A673 (cell line): ENCODE data around the gene TXLNG. TPM values are rescaled to one million over a fixed set of nuclear protein-coding genes. Genes with fewer than 3 reads are reported as not detected.

ENCODE experiments used
- Bru-seq: library from RNA; stranded (reverse); fragments of 400-500 nt; gene quantifications from one replicate; lab custom pipeline; 2021; lab: Mats Ljungman, UMichigan
- BruChase-seq, 2 experiments: library from RNA; stranded (reverse); fragments of 400-500 nt; gene quantifications; one replicate each; lab custom pipeline; 2021; lab: Mats Ljungman, UMichigan
- BruUV-seq: library from RNA; stranded (reverse); fragments of 400-500 nt; replicated peaks from 2 replicates; lab custom pipeline; 2021; lab: Mats Ljungman, UMichigan
- CTCF ChIA-PET: fragments of 300-600 bp; sonication (Branson Sonifier 250); formaldehyde crosslinking; loops from one replicate; lab custom pipeline; 2022; ENCODE audit warnings: antibody characterized with exemption; lab: Charles Lee
- POLR2A ChIA-PET: fragments of 300-600 bp; sonication (Branson Sonifier 250); formaldehyde crosslinking; loops from one replicate; lab custom pipeline; 2022; ENCODE audit warnings: antibody characterized with exemption; ENCODE audit not compliant: low non-redundant PET; lab: Charles Lee
- DNase-seq: peaks from one replicate; pipeline ENCODE4 v3.0.0-alpha.2; 2015; ENCODE audit warnings: low spot score
- H3K27ac ChIP-seq: fragments of 200-600 bp; sonication (generic); 2 replicates; pipeline ENCODE4 v1.5.1; 2016; ENCODE audit warnings: mixed run types, low read depth, mild to moderate bottlenecking, mixed read lengths, antibody characterized with exemption, low read length; ENCODE audit not compliant: poor library complexity, severe bottlenecking
- H3K27me3 ChIP-seq: fragments of 200-600 bp; sonication (generic); replicated peaks from 2 replicates; pipeline ENCODE4 v1.6.1; 2017; ENCODE audit warnings: mixed run types, low read depth, mild to moderate bottlenecking, mixed read lengths, antibody characterized with exemption, low read length; ENCODE audit not compliant: insufficient read depth, poor library complexity
- H3K36me3 ChIP-seq: fragments of 200-600 bp; sonication (generic); 2 replicates; pipeline ENCODE4 v1.6.1; 2016; ENCODE audit warnings: mixed run types, mild to moderate bottlenecking, mixed read lengths, antibody characterized with exemption, low read length; ENCODE audit not compliant: insufficient read depth, poor library complexity, severe bottlenecking
- H3K4me1 ChIP-seq: fragments of 200-600 bp; sonication (generic); 2 replicates; pipeline ENCODE4 v1.6.1; 2017; ENCODE audit warnings: mixed run types, mild to moderate bottlenecking, mixed read lengths, antibody characterized with exemption, low read length; ENCODE audit not compliant: insufficient read depth, poor library complexity, severe bottlenecking
- H3K4me3 ChIP-seq: fragments of 200-600 bp; sonication (generic); 2 replicates; pipeline ENCODE4 v1.5.1; 2016; ENCODE audit warnings: low read depth, mixed run types, mild to moderate bottlenecking, mixed read lengths, low read length; ENCODE audit not compliant: poor library complexity, severe bottlenecking
- H3K9me3 ChIP-seq: fragments of 200-600 bp; sonication (generic); 2 replicates; pipeline ENCODE4 v1.6.1; 2016; ENCODE audit warnings: mixed run types, low read depth, mild to moderate bottlenecking, mixed read lengths, antibody characterized with exemption, low read length; ENCODE audit not compliant: poor library complexity, severe bottlenecking
- CTCF ChIP-seq: fragments of 300-800, 200-600 bp; sonication (generic); conservative IDR thresholded peaks from 2 replicates; pipeline ENCODE4 v1.5.1; 2017; ENCODE audit warnings: low read depth, mild to moderate bottlenecking, antibody characterized with exemption, low read length, moderate library complexity, mixed read lengths
- EZH2 ChIP-seq: fragments of 200-600 bp; sonication (generic); IDR thresholded peaks from 2 replicates; pipeline ENCODE4 v1.6.1; 2017; ENCODE audit warnings: borderline replicate concordance, low read depth, mild to moderate bottlenecking, mixed read lengths, antibody characterized with exemption, low read length; ENCODE audit not compliant: poor library complexity, severe bottlenecking
- intact Hi-C: fragments of 100-400 bp; cut with micrococcal nuclease; formaldehyde crosslinking; loops from one replicate; pipeline ENCODE4 v1.10.0; 2022; ENCODE audit not compliant: unreplicated experiment
- long read RNA-seq: library from polyadenylated mRNA; stranded (forward); transcript quantifications from one replicate; pipeline ENCODE4 v2.0.0, GENCODE V29; 2022
- total RNA-seq: library from RNA; stranded (reverse); gene quantifications from 2 replicates; pipeline ENCODE4 v1.2.3, GENCODE V29; 2021

TXLNG gene
- total RNA-seq, result 23.7 and 25.7 TPM in 2 replicates
- Bru-seq, nascent RNA, result percentile 80 among the genes with signal in this experiment
- percentile 81 among the genes with signal in this experiment for BruChase-seq, experiment 1, labeled RNA remaining after a 2-hour chase
- BruChase-seq, experiment 2, labeled RNA remaining after a 6-hour chase, result percentile 73 among the genes with signal in this experiment
- long read RNA-seq, full-length matches to known transcripts, result 12 of 23 reads
- long read RNA-seq, partial matches to known transcripts, result 2 of 23 reads
- long read RNA-seq, other reads (novel, unspliced or antisense), result 9 of 23 reads

GRCh38 chrX:16786139-16786790 lies at the start of gene TXLNG:
Gene TXLNG (plus strand): TSS chrX:16786466. CDS start chrX:16786488, 22 bp downstream.
- Histone ChIP-seq H3K4me1 (peaks cover 3% of the 10 kb centered on the region), H3K9me3 (no peaks in the 10 kb centered on the region), H3K27ac (peak within 1 kb of the TSS; percentile 58), H3K4me3 (peak within 1 kb of the TSS; percentile 73), H3K36me3 (no peaks in the 10 kb centered on the region), H3K27me3 (no peaks in the 10 kb centered on the region)
- intact Hi-C loops, result no loop called here
- ChIA-PET POLR2A (no interaction called here), CTCF (no interaction called here)
- BruUV-seq, result no TSS peak
- no peak for TF ChIP-seq CTCF
- no peak for TF ChIP-seq EZH2
- peak; percentile 100 for DNase-seq

GRCh38 chrX:16737024-16737423 lies 49.2 kb upstream of the TXLNG start:
- Histone ChIP-seq H3K4me3 (no peak overlapping the region), H3K27ac (no peak overlapping the region), H3K9me3 (no peaks in the 10 kb centered on the region), H3K27me3 (no peaks in the 10 kb centered on the region), H3K4me1 (no peaks in the 10 kb centered on the region), H3K36me3 (peaks cover 20% of the 10 kb centered on the region)
- DNase-seq, result no peak
- ChIA-PET CTCF (no interaction called here), POLR2A (no interaction called here)
- TF ChIP-seq CTCF (no peak), EZH2 (no peak)
- intact Hi-C loops, result no loop called here
- no TSS peak for BruUV-seq

- ChIA-PET CTCF (interaction anchor here (0.5 kb wide), 1 partner anchor 153 kb away, joined by 3 read pairs; no protein-coding TSS in a partner anchor), POLR2A (interaction anchor here (0.6 kb wide), 1 partner anchor 8 kb away, joined by 3 read pairs; no protein-coding TSS in a partner anchor)
- Histone ChIP-seq H3K4me1 (no peaks in the 10 kb centered on the region), H3K36me3 (peaks cover 27% of the 10 kb centered on the region), H3K9me3 (no peaks in the 10 kb centered on the region), H3K4me3 (no peak overlapping the region), H3K27me3 (no peaks in the 10 kb centered on the region), H3K27ac (no peak overlapping the region)
- BruUV-seq, result no TSS peak
- DNase-seq, result peak; percentile 21
- no peak for TF ChIP-seq EZH2
- no peak for TF ChIP-seq CTCF
- intact Hi-C loops, result no loop called here
These were observed 46.7 kb upstream of the TXLNG start for GRCh38 chrX:16739574-16739973.
